Gastrocnemius medialis (tissue), 4 donors: Measurements from ENCODE around the gene SAC3D1.

ENCODE experiments used
- CTCF ChIP-seq, 5 experiments: fragments of 450-650 bp in 3 of 5; fragments of 200-600 bp in 2 of 5; sonication (generic) in 2 of 5; IDR thresholded peaks in 4 of 5; conservative IDR thresholded peaks in 1 of 5; 1 replicate in 4 of 5; 2 replicates in 1 of 5; pipeline ENCODE4 v1.5.1; 2016 to 2019; ENCODE audit warnings: antibody characterized with exemption in 5 of 5, mild to moderate bottlenecking in 3 of 5, moderate library complexity in 3 of 5
- POLR2A ChIP-seq, 2 donors: fragments of 450-650 bp; IDR thresholded peaks; one replicate each; pipeline ENCODE4 v1.6.1; 2017; ENCODE audit warnings: antibody characterized with exemption in 2 of 2, mild to moderate bottlenecking in 2 of 2, moderate library complexity in 2 of 2

- TF ChIP-seq POLR2A (IDR thresholded peaks at IDR 0.05), result no peak
- TF ChIP-seq CTCF (IDR thresholded peaks at IDR 0.05 in 4 of 5, conservative IDR thresholded peaks at IDR 0.05 in 1 of 5), result no peak
Measured at GRCh38 chr11:64999478-64999877, 41.5 kb upstream of the SAC3D1 start.
